Thyroid gland (tissue), 4 donors: Measurements from ENCODE around the gene RXFP2. TPM values are rescaled to one million over a fixed set of nuclear protein-coding genes. Genes with fewer than 3 reads are reported as not detected.

ENCODE experiments used
- DNase-seq, 2 donors: peaks; one replicate each; pipeline ENCODE4 v3.0.0-alpha.2; 2019
- H3K27ac ChIP-seq, 3 donors: fragments of 200-600 bp; sonication (generic); 1 replicate in 2 of 3; 2 replicates in 1 of 3; pipeline ENCODE4 v1.5.1; 2016 to 2019; ENCODE audit warnings: mild to moderate bottlenecking in 1 of 3, moderate library complexity in 1 of 3
- H3K27me3 ChIP-seq: fragments of 200-600 bp; sonication (generic); one replicate; pipeline ENCODE4 v1.5.1; 2019
- H3K36me3 ChIP-seq, 2 donors: fragments of 200-600 bp; sonication (generic); one replicate each; pipeline ENCODE4 v1.5.1; 2016 to 2019
- H3K4me1 ChIP-seq, 2 donors: fragments of 200-600 bp; sonication (generic); one replicate each; pipeline ENCODE4 v1.5.1; 2017 to 2019
- H3K4me3 ChIP-seq, 3 donors: fragments of 200-600 bp; sonication (generic); replicated peaks in 1 of 3; 1 replicate in 2 of 3; 2 replicates in 1 of 3; pipeline ENCODE4 v1.5.1; 2016; ENCODE audit warnings: mild to moderate bottlenecking in 1 of 3
- H3K9me3 ChIP-seq: fragments of 200-600 bp; sonication (generic); one replicate; pipeline ENCODE4 v1.5.1; 2017
- CTCF ChIP-seq, 6 experiments: fragments of 200-600 bp in 3 of 6; fragments of 450-650 bp in 3 of 6; sonication (generic) in 3 of 6; IDR thresholded peaks; one replicate each; pipeline ENCODE4 v1.5.1; 2016 to 2019; ENCODE audit warnings: antibody characterized with exemption in 6 of 6, mild to moderate bottlenecking in 2 of 6, inconsistent platforms in 1 of 6, moderate library complexity in 1 of 6
- POLR2A ChIP-seq, 2 donors: fragments of 450-650 bp; IDR thresholded peaks; one replicate each; pipeline ENCODE4 v1.6.1; 2017; ENCODE audit warnings: antibody characterized with exemption in 2 of 2, mild to moderate bottlenecking in 2 of 2, moderate library complexity in 1 of 2
- WGBS, 2 donors: methylation state at CpG; one replicate each; pipeline ENCODE4 v1.1.5; 2017; 5-methylcytosine and 5-hydroxymethylcytosine counted together
- intact Hi-C: fragments of 100-400 bp; cut with DNase I; formaldehyde crosslinking; loops from one replicate; pipeline ENCODE4 v1.15.1; 2023
- total RNA-seq, 4 donors: library from RNA; depleted of rRNA; stranded (reverse); fragments of >200 nt; gene quantifications; one replicate each; pipeline ENCODE4 v1.2.3, GENCODE V29; 2016

RXFP2 gene
- total RNA-seq, 4 donors from 2014 or later = 0.24 to 0.67 TPM; not detected in 2

GRCh38 chr13:31761951-31762350, 22.6 kb downstream of the RXFP2 start:
- no peaks in the 10 kb centered on the region for H3K9me3 ChIP-seq
- 91% methylated on average over 2 of the region's 2 CpGs for WGBS, 2 donors
- no peaks in the 10 kb centered on the region for H3K36me3 ChIP-seq
- H3K4me3 ChIP-seq = no peak overlapping the region
- DNase-seq = no peak
- H3K27ac ChIP-seq = no peak overlapping the region
- intact Hi-C loops = no loop called here
- TF ChIP-seq CTCF (IDR thresholded peaks at IDR 0.05) = no peak
- TF ChIP-seq POLR2A (IDR thresholded peaks at IDR 0.05) = no peak
- H3K27me3 ChIP-seq = no peaks in the 10 kb centered on the region
- peaks cover 18 to 20% of the 10 kb centered on the region in 2 donors for H3K4me1 ChIP-seq

- no peaks in the 10 kb centered on the region for H3K9me3 ChIP-seq
- no peaks in the 10 kb centered on the region for H3K36me3 ChIP-seq
- peak overlapping the region in 1 of 3 donors; percentile 65 for H3K27ac ChIP-seq
- TF ChIP-seq POLR2A (IDR thresholded peaks at IDR 0.05) (no peak), CTCF (IDR thresholded peaks at IDR 0.05) (no peak)
- H3K4me1 ChIP-seq = peaks cover 29 to 38% of the 10 kb centered on the region in 2 donors
- H3K4me3 ChIP-seq = no peak overlapping the region
- no peak for DNase-seq
- no peaks in the 10 kb centered on the region for H3K27me3 ChIP-seq
- intact Hi-C loops = no loop called here
- WGBS, 2 donors = 86 to 91% methylated on average over 2 of the region's 2 CpGs
Measured at GRCh38 chr13:31764556-31764955, 25.2 kb downstream of the RXFP2 start.

- WGBS, 2 donors = 15 to 18% methylated on average over 2 of the region's 2 CpGs
- Histone ChIP-seq H3K9me3 (no peaks in the 10 kb centered on the region), H3K27me3 (no peaks in the 10 kb centered on the region), H3K36me3 (no peaks in the 10 kb centered on the region), H3K27ac (peak overlapping the region in 2 of 3 donors; percentile 4 to 65), H3K4me1 (peaks cover 29 to 38% of the 10 kb centered on the region in 2 donors), H3K4me3 (no peak overlapping the region)
- peak; percentile 26 to 43 for DNase-seq
- TF ChIP-seq POLR2A (IDR thresholded peaks at IDR 0.05) (no peak), CTCF (IDR thresholded peaks at IDR 0.05) (no peak)
- intact Hi-C loops = no loop called here
Measured at GRCh38 chr13:31765138-31765785, 25.9 kb downstream of the RXFP2 start.

- WGBS, 2 donors = 78 to 84% methylated on average over 4 of the region's 4 CpGs
- TF ChIP-seq CTCF (IDR thresholded peaks at IDR 0.05) (no peak), POLR2A (IDR thresholded peaks at IDR 0.05) (no peak)
- intact Hi-C loops = no loop called here
- Histone ChIP-seq H3K27ac (peak overlapping the region in 2 of 3 donors; percentile 0 to 61), H3K4me3 (no peak overlapping the region), H3K4me1 (peaks cover 33 to 41% of the 10 kb centered on the region in 2 donors), H3K27me3 (no peaks in the 10 kb centered on the region), H3K9me3 (no peaks in the 10 kb centered on the region), H3K36me3 (no peaks in the 10 kb centered on the region)
- DNase-seq = no peak
Measured at GRCh38 chr13:31767175-31767900, 28.0 kb downstream of the RXFP2 start.

- H3K9me3 ChIP-seq = no peaks in the 10 kb centered on the region
- H3K36me3 ChIP-seq = no peaks in the 10 kb centered on the region
- H3K4me1 ChIP-seq = peaks cover 36 to 49% of the 10 kb centered on the region in 2 donors
- TF ChIP-seq POLR2A (IDR thresholded peaks at IDR 0.05) (no peak), CTCF (IDR thresholded peaks at IDR 0.05) (no peak)
- H3K4me3 ChIP-seq = no peak overlapping the region
- intact Hi-C loops = no loop called here
- no peaks in the 10 kb centered on the region for H3K27me3 ChIP-seq
- WGBS, 2 donors = 21 to 39% methylated on average over 1 of the region's 1 CpG
- DNase-seq = no peak
- peak overlapping the region in 2 of 3 donors; percentile 0 to 31 for H3K27ac ChIP-seq
Measured at GRCh38 chr13:31768351-31768750, 29.0 kb downstream of the RXFP2 start.
